HG02763 (cell line): Measurements from ENCODE around the gene DDX31.

Experiments
- ATAC-seq: cut with Tn5 transposase; IDR thresholded peaks from one replicate; pipeline ENCODE4 v1.9.1; 2021; ENCODE audit warnings: mild to moderate bottlenecking, moderate library complexity; ENCODE audit not compliant: unreplicated experiment

Gene DDX31

GRCh38 chr9:132552041-132552440, 117.7 kb downstream of the DDX31 start:
- no peak for ATAC-seq

- ATAC-seq = no peak
These were observed 118.2 kb downstream of the DDX31 start for GRCh38 chr9:132551556-132551955.

- no peak for ATAC-seq
These were observed 120.8 kb downstream of the DDX31 start for GRCh38 chr9:132548751-132549640.

- no peak for ATAC-seq
These were observed 121.6 kb downstream of the DDX31 start for GRCh38 chr9:132547976-132548730.

- no peak for ATAC-seq
These were observed 122.3 kb downstream of the DDX31 start for GRCh38 chr9:132547436-132547835.

- no peak for ATAC-seq
These were observed 122.7 kb downstream of the DDX31 start for GRCh38 chr9:132547052-132547431.

GRCh38 chr9:132546148-132547051, 123.4 kb downstream of the DDX31 start:
- ATAC-seq = no peak

GRCh38 chr9:132545578-132545977, 124.2 kb downstream of the DDX31 start:
- ATAC-seq = no peak

GRCh38 chr9:132543960-132544359, 125.8 kb downstream of the DDX31 start:
- no peak for ATAC-seq

GRCh38 chr9:132543251-132543650, 126.5 kb downstream of the DDX31 start:
- ATAC-seq = no peak
